PC-9 (cell line): ENCODE measurements around the gene DPYSL4.

Experiments used
- EZH2 ChIP-seq: fragments of 200-600 bp; sonication (generic); IDR thresholded peaks from 2 replicates; pipeline ENCODE4 v1.8.0; 2017; ENCODE audit warnings: antibody characterized with exemption, low read depth
- TF ChIP-seq, protein P1 (sequence below): fragments of 200-600 bp; sonication (generic); conservative IDR thresholded peaks from 2 replicates; pipeline ENCODE4 v1.6.1; 2017; ENCODE audit warnings: mixed run types, antibody characterized with exemption, mild to moderate bottlenecking, moderate library complexity

- TF ChIP-seq, protein P1, sequence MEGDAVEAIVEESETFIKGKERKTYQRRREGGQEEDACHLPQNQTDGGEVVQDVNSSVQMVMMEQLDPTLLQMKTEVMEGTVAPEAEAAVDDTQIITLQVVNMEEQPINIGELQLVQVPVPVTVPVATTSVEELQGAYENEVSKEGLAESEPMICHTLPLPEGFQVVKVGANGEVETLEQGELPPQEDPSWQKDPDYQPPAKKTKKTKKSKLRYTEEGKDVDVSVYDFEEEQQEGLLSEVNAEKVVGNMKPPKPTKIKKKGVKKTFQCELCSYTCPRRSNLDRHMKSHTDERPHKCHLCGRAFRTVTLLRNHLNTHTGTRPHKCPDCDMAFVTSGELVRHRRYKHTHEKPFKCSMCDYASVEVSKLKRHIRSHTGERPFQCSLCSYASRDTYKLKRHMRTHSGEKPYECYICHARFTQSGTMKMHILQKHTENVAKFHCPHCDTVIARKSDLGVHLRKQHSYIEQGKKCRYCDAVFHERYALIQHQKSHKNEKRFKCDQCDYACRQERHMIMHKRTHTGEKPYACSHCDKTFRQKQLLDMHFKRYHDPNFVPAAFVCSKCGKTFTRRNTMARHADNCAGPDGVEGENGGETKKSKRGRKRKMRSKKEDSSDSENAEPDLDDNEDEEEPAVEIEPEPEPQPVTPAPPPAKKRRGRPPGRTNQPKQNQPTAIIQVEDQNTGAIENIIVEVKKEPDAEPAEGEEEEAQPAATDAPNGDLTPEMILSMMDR: no peak
- no peak for TF ChIP-seq EZH2
Observed at GRCh38 chr10:132253092-132253687, 66.4 kb downstream of the DPYSL4 start.
